HG02852 (cell line): ENCODE results near the gene GTPBP6.

Experiments
- ATAC-seq: cut with Tn5 transposase; IDR thresholded peaks from one replicate; pipeline ENCODE4 v1.9.1; 2021; ENCODE audit warnings: mild to moderate bottlenecking, moderate library complexity; ENCODE audit not compliant: unreplicated experiment

Gene GTPBP6, protein sequence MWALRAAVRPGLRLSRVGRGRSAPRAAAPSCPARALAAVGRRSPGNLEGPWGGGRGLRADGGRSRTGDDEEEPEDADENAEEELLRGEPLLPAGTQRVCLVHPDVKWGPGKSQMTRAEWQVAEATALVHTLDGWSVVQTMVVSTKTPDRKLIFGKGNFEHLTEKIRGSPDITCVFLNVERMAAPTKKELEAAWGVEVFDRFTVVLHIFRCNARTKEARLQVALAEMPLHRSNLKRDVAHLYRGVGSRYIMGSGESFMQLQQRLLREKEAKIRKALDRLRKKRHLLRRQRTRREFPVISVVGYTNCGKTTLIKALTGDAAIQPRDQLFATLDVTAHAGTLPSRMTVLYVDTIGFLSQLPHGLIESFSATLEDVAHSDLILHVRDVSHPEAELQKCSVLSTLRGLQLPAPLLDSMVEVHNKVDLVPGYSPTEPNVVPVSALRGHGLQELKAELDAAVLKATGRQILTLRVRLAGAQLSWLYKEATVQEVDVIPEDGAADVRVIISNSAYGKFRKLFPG

GRCh38 chrX:318739-319578, at the start of gene GTPBP6:
GTPBP6 (minus strand) TSS chrX:318796; CDS start chrX:318787, 9 bp downstream.
- peak; percentile 73 for ATAC-seq

DNA sequence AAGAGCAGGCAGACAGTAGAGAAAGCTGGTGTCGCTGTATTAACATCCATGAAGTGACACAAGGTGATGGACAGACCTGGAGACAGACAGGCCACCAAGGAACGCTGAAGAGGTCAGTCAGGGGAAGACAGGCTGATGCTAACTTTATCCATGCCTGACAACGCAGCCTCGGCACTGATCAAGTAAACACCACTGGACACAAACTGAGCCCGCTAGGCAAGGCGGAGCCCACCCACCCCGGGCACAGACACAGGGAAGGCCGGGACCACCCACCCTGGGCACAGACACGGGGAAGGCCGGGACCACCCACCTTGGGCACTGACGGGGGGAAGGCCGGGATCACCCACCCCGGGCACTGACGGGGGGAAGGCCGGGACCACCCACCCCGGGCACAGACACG, 49.3 kb upstream of the GTPBP6 start:
- ATAC-seq: no peak

- ATAC-seq: no peak
Observed at GRCh38 chrX:367349-367748, 48.8 kb upstream of the GTPBP6 start.

- ATAC-seq: no peak
Observed at GRCh38 chrX:363621-364375, 45.2 kb upstream of the GTPBP6 start.

- ATAC-seq: no peak
Observed at GRCh38 chrX:362937-363620, 44.5 kb upstream of the GTPBP6 start.

GRCh38 chrX:362351-362750, 43.8 kb upstream of the GTPBP6 start:
- ATAC-seq: no peak

DNA sequence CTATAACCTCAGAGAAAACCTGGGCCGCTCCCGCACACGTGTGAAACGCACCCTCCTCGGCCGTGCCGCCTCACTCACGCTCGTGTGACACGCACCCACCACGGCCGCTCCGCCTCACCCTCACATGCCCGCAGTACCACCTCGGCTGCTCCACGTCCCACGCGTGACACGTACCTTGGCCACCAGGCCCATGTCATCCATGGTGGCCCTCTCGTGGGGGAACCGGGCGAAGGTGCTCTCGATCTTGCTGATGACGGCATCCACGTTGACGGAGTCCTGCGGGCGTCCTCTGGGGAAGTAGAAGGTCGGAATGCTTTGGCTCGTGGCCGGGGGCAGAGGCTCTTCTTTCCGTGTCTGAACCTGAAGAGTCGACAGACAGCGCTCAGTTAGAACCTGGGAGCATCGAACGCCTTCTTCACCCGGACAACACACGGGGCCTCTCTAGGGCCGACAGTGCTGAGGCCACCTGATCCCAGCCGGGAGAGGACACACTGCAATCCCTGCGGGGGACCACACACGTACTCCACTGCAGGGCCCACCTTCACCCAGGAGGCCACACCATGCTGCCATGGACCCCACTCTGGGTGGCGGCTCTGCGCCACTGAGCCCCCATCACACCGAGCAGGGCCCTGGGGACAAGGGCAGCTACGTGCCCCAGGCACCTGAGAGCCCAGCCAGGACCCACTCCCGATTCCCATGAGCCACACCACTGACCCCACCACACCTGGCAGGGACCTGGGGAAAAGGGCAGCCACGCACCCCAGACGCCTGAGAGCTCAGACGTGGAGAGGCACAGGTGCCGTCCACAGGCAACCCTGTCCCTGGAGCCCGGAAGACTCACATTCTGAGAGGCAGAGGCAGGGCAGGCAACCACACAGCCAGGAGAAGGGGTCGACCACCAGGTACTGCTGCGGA, 42.9 kb upstream of the GTPBP6 start:
- no peak for ATAC-seq

- ATAC-seq: no peak
Observed at GRCh38 chrX:360496-361150, 42.0 kb upstream of the GTPBP6 start.

- no peak for ATAC-seq
Observed at GRCh38 chrX:358651-359143, 40.1 kb upstream of the GTPBP6 start.

- no peak for ATAC-seq
Observed at GRCh38 chrX:357693-358471, 39.3 kb upstream of the GTPBP6 start.

DNA sequence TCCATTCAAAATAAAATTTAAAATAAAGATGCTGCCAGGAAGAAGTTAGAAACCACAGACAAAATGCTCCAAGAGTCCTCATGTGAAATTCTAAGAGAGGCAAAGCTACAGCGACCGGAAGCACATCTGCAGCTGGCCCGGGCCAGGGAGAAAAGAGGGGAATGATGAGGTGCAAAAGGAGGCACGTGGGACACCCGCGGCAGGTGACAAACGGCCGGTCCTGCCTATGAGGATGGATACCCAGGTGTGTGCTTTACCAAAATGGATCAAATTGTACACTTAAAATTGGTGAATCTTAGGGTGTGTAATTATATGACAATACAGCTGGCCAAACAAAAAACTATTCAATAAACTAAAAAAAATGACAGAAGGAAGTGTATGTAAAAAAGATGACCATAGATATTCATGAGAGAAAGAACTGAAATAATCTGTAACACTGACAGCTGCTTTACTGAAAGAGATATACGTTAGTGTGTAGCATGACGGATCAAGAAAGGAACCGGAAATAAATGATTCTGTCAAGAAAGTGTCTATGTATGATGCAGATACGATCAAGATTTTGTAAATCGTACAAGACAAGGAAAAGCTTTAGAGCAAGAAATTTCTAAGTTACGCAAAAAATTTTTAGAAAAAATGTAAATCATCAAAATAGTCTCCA, 38.6 kb upstream of the GTPBP6 start:
- ATAC-seq: no peak

DNA sequence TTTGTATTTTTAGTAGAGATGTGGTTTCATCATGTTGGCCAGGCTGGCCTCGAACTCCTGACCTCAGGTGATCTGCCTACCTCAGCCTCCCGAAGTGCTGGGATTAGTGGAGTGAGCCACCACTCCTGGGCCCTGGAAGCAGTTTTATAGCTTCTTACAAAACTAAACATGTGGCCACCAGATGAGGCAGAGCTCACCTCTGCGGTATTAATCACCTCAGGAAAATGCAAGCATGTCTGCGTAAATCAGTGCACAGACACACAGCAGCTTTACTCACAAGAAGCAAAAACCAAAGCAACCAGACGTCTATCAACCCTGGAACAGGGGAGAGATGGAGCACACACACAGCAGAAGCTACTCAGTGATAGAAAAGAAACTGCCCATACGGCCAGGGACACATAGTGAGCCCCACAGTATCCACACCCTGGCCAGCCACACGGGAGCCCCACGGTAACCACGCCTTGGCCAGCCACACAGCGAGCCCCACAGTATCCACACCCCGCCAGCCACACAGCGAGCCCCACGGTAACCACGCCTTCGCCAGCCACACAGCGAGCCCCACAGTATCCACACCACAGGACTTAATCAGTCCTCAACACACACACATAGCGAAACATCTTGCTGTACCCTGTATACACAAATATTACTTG, 37.9 kb upstream of the GTPBP6 start:
- no peak for ATAC-seq

DNA sequence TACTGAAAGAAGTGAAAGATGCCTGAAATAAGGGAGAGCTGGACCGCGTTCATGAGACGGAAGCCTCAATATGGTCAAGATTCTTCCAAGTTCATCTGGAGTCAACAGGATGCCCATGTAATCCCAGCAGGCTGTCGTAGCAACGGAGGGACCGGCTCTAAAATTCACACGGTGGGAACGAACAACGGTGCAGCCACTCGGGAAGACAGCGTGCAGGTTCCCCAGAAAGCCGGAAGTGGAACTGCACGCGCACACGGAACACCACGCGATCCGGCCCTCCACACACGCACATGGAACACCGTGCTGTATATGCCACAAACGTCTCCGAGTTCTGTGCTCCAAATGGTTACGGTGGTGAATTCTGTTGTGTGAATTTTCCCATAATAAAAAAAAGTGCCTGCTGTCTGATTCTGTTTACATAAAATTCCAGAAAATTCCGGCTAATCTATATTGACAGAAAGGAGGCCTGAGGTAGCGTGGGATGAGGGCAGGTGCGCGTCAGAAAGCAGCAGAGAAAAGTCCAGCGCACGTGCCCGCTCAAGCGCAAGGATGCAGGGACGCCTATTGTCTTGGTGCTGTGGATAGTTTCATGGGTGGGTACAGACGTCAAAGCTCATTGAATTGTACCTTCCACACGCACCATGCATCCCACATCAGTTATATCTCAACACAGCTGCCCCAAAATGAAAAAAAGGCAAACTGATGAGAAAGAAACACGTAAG, 36.9 kb upstream of the GTPBP6 start:
- no peak for ATAC-seq

DNA sequence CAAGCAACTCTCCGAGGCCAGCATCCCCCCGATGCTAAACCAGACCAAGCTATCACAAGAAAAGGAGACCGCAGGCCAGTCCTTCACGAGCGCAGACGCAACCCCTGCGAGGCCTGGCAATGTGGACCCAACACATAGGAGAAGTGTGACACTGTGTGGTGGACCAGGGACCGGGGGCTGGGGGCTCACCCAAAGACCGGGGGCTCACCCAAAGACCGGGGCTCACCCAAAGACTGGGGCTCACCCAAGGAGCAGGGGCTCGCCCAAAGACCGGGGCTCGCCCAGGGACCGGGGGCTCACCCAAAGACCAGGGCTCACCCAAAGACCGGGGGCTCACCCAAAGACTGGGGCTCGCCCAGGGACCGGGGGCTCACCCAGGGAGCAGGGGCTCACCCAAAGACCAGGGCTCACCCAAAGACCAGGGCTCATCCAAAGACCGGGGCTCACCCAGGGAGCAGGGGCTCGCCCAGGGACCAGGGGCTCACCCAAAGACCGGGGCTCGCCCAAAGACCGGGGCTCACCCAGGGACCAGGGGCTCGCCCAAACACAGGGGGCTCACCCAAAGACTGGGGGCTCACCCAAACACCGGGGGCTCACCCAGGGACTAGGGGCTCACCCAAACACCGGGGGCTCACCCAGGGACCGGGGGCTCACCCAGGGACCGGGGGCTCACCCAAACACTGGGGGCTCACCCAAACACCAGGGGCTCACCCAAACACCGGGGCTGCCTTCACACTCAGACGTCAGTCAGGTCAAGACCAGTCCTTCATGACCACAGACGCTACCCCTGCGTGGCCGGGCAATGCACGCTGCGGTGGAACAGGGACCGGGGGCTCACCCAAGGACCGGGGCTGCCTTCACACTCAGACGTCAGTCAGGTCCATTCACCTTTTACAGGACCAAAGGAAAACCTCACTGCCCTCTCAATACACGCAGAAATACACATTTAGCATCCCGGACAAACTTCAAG, 35.3 kb upstream of the GTPBP6 start:
- no peak for ATAC-seq
